Thoracic aorta (tissue), 2 donors: ENCODE results near the gene DHX32. TPM values are rescaled to one million over a fixed set of nuclear protein-coding genes. Genes with fewer than 3 reads are reported as not detected.

Experiments used
- ATAC-seq: fragments of 150-250 bp; one replicate; pipeline ENCODE4 v1.8.0; 2017; ENCODE audit warnings: low read depth; ENCODE audit not compliant: insufficient number of reproducible peaks, low FRiP score
- DNase-seq: peaks from one replicate; pipeline ENCODE4 v3.0.0-alpha.2; 2020; ENCODE audit warnings: low spot score
- H3K27ac ChIP-seq, 2 donors: fragments of 200-600 bp; sonication (generic); 1 replicate in 1 of 2; 2 replicates in 1 of 2; pipeline ENCODE4 v1.5.1; 2016; ENCODE audit warnings: mild to moderate bottlenecking in 2 of 2, moderate library complexity in 2 of 2
- H3K27me3 ChIP-seq: fragments of 200-600 bp; sonication (generic); replicated peaks from 2 replicates; pipeline ENCODE4 v1.6.0; 2016; ENCODE audit warnings: mild to moderate bottlenecking; ENCODE audit not compliant: insufficient read depth
- H3K36me3 ChIP-seq: fragments of 200-600 bp; sonication (generic); one replicate; pipeline ENCODE4 v1.5.1; 2016
- H3K4me1 ChIP-seq, 2 donors: fragments of 200-600 bp; sonication (generic); 1 replicate in 1 of 2; 2 replicates in 1 of 2; pipeline versions ENCODE4 v1.5.1 to v1.6.0; 2016; ENCODE audit warnings: low read depth in 2 of 2, mild to moderate bottlenecking in 1 of 2; ENCODE audit not compliant: control insufficient read depth in 1 of 2
- H3K4me3 ChIP-seq: fragments of 200-600 bp; sonication (generic); 2 replicates; pipeline ENCODE4 v1.5.1; 2016; ENCODE audit warnings: mild to moderate bottlenecking
- H3K9me3 ChIP-seq: fragments of 200-600 bp; sonication (generic); 2 replicates; pipeline ENCODE4 v1.5.1; 2016
- total RNA-seq, 2 donors: library from RNA; depleted of rRNA; stranded (reverse); fragments of >200 nt; gene quantifications; one replicate each; pipeline versions ENCODE4 v1.1.0 to v1.2.3, GENCODE V29; 2016
- TF ChIP-seq, protein P1 (sequence below): fragments of 200-600 bp; sonication (generic); IDR thresholded peaks from one replicate; pipeline ENCODE4 v1.5.1; 2019; ENCODE audit warnings: antibody characterized with exemption

Gene DHX32
- total RNA-seq, 2 donors from 2014 or later: 11.1 to 14.0 TPM

DNA sequence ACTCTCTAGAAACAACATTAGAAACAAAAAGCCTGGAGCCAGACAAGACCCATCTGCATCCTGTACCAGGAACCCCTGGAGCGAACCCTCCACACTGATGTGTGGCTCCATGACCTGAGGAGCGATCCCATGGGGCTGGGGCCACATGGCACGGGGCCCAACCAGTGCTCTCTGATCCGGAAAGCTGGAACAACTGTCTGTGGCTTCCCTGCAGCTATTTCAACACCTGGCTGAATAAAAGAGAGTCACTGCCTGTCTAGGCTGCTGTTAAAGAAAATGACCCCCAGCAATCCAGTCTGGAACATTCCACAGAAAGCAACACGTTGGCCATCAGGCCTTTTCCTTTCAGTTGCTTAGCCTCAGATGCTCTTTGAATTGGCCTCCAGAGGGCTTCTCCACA is 79.0 kb downstream of the DHX32 start:
- Histone ChIP-seq H3K4me1 (no peaks in the 10 kb centered on the region), H3K9me3 (no peaks in the 10 kb centered on the region), H3K27me3 (no peaks in the 10 kb centered on the region), H3K36me3 (peaks cover 46% of the 10 kb centered on the region), H3K4me3 (no peak overlapping the region), H3K27ac (no peak overlapping the region)
- TF ChIP-seq, protein P1, sequence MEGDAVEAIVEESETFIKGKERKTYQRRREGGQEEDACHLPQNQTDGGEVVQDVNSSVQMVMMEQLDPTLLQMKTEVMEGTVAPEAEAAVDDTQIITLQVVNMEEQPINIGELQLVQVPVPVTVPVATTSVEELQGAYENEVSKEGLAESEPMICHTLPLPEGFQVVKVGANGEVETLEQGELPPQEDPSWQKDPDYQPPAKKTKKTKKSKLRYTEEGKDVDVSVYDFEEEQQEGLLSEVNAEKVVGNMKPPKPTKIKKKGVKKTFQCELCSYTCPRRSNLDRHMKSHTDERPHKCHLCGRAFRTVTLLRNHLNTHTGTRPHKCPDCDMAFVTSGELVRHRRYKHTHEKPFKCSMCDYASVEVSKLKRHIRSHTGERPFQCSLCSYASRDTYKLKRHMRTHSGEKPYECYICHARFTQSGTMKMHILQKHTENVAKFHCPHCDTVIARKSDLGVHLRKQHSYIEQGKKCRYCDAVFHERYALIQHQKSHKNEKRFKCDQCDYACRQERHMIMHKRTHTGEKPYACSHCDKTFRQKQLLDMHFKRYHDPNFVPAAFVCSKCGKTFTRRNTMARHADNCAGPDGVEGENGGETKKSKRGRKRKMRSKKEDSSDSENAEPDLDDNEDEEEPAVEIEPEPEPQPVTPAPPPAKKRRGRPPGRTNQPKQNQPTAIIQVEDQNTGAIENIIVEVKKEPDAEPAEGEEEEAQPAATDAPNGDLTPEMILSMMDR: no peak
- no peak for ATAC-seq
- DNase-seq: no peak

DNA sequence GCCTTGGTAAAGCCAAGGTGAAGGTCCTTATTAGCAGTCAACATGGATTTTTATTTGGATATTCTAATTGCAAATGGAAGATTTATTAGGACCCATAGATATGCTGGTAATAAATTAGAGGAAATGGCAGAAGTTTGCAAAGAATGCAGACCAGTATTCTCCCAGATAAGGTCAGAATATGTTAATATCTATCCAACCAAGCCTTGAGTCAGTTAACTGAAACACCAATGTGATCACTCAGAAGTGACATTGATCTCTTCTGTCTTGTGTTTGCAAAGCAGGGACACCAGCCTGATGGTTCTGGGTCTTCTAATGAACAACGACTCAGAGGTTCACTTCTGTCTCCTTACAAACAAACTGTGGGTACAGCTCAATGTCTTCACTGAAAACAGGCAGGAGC is 79.5 kb downstream of the DHX32 start:
- Histone ChIP-seq H3K36me3 (peaks cover 46% of the 10 kb centered on the region), H3K4me3 (no peak overlapping the region), H3K9me3 (no peaks in the 10 kb centered on the region), H3K27me3 (no peaks in the 10 kb centered on the region), H3K27ac (no peak overlapping the region), H3K4me1 (no peaks in the 10 kb centered on the region)
- ATAC-seq: no peak
- TF ChIP-seq, protein P1: no peak
- no peak for DNase-seq

DNA sequence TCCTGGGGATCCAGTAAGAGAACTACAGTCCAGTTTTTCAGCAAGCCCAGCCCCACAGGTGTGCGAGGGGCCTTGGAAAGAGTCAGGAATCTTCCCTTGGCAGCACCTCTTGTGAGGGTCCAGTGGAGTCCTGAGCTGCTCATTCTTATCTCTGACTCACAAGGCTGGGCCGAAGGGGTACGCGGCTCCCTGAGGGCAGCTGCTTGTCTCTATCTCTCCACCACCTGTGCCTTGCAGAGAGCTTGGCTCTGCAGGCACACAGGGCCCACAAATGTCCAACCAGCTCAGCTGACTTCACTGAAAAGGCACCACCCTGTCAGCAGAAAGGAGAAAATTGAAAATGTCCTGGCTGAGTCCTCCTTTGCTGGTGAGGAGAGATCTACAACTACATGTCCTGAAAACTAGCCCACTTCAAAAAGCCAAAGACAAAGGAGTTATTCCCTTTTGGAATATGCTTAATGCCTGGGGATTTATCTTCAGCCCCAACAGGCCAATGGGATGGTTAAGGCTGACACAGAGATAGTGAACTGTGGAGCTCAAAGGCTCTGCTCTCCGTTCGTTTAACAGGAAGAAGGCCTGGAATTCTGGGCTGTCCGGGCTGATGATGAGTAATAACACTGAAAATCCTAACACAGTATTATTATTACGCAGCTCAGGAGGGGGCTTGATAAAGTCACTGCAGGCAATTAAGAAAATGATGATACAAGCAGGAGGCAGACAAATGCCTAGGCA is 81.5 kb downstream of the DHX32 start:
- H3K36me3 ChIP-seq: peaks cover 36% of the 10 kb centered on the region
- DNase-seq (no peak), ATAC-seq (no peak)
- TF ChIP-seq, protein P1: no peak
- no peaks in the 10 kb centered on the region for H3K9me3 ChIP-seq
- no peaks in the 10 kb centered on the region for H3K4me1 ChIP-seq
- no peaks in the 10 kb centered on the region for H3K27me3 ChIP-seq
- no peak overlapping the region for H3K4me3 ChIP-seq
- no peak overlapping the region for H3K27ac ChIP-seq

DNA sequence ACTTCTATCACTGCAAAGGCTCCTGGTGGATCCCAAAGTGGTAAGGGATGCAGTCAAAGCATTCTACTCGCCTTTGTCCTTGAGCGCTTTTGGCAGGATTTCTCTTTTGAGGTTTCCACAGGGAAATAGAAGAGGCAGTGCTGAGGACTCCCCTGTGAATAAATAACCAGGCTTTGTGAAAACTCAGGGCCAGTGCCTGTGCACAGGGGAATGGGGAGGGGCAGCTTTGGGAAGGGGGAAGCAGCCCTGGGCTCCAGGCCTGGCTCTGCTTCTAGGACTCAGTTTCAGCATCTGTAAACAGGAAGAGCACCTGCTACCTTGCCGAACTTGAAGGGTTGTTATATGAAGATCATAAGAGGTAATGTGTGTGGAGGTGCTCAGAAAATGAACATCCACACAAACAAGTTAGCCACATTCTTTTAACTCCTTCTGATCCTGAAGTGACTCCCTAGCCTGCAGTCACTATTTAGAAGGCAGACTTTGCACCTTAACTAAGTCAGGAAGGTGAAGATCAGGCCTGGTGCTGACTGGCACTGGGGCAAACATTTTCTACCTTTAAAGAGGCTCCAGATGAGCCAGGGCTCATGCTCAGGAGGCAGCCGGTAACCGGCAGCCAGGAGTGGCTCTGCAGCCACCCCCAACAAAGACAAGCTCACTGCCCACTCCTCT is 83.0 kb downstream of the DHX32 start:
- Histone ChIP-seq H3K27ac (no peak overlapping the region), H3K9me3 (no peaks in the 10 kb centered on the region), H3K4me3 (no peak overlapping the region), H3K27me3 (no peaks in the 10 kb centered on the region), H3K36me3 (peaks cover 37% of the 10 kb centered on the region), H3K4me1 (no peaks in the 10 kb centered on the region)
- ATAC-seq: no peak
- DNase-seq: no peak
- TF ChIP-seq, protein P1: no peak

DNA sequence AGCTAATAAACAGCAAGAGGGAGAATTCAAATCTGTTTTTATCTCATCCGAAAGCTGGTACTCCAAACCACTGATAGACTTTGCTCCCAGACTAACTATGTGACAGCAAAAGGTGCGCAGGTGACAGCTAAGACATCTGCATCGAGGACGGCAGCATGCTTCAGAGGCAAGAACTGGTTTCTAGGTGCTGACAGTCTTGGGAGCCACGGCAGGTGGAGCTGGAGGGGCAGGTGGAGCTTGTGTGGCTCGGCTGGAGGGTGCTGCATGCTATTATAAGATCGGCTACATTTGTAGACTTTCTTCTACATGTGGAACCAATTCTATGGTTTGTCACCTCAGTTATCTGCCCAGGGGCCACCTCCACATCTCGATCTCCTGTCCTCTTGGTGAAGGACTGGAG is 83.7 kb downstream of the DHX32 start:
- Histone ChIP-seq H3K4me3 (no peak overlapping the region), H3K36me3 (peaks cover 43% of the 10 kb centered on the region), H3K4me1 (no peaks in the 10 kb centered on the region), H3K27me3 (no peaks in the 10 kb centered on the region), H3K27ac (no peak overlapping the region), H3K9me3 (no peaks in the 10 kb centered on the region)
- no peak for ATAC-seq
- TF ChIP-seq, protein P1: no peak
- no peak for DNase-seq
